PC-3 (cell line): ENCODE results near the gene RAP1GAP.

ENCODE experiments used
- CTCF ChIP-seq: fragments of 300-600 bp; sonication (generic); conservative IDR thresholded peaks from 2 replicates; pipeline ENCODE4 v1.5.1; 2017; ENCODE audit warnings: antibody characterized with exemption, low read depth, mild to moderate bottlenecking, low read length
- EZH2 ChIP-seq: fragments of 300-600 bp; sonication (generic); IDR thresholded peaks from one replicate; pipeline ENCODE4 v1.6.1; 2017; ENCODE audit warnings: antibody characterized with exemption, mild to moderate bottlenecking, low read length; ENCODE audit not compliant: unreplicated experiment
- EZH2phosphoT487 ChIP-seq: fragments of 300-600 bp; sonication (generic); IDR thresholded peaks from 2 replicates; pipeline ENCODE4 v1.6.1; 2018; ENCODE audit warnings: mild to moderate bottlenecking, antibody characterized with exemption, low read length, borderline replicate concordance

GRCh38 chr1:21691739-21692138, 22.6 kb upstream of the RAP1GAP start:
- no peak for TF ChIP-seq EZH2phosphoT487
- TF ChIP-seq CTCF: no peak
- no peak for TF ChIP-seq EZH2
